Loucy (cell line): ENCODE results near the gene SIK2.
A peak's percentile ranks its signal among the peaks of the same experiment; 100 is the strongest.

ENCODE experiments used
- H2AFZ ChIP-seq: fragments of 200-600 bp; sonication (generic); 2 replicates; pipeline ENCODE4 v1.6.0; 2016; ENCODE audit warnings: antibody characterized with exemption, mild to moderate bottlenecking, low read length, moderate library complexity
- H3F3A ChIP-seq: fragments of 200-600 bp; 2 replicates; pipeline ENCODE4 v1.6.0; 2016; ENCODE audit warnings: antibody characterized with exemption, low read depth, mild to moderate bottlenecking
- H3K27me3 ChIP-seq: fragments of 200-600 bp; sonication (generic); 2 replicates; pipeline ENCODE4 v1.6.1; 2014; ENCODE audit warnings: low read length, mild to moderate bottlenecking; ENCODE audit not compliant: insufficient read depth, poor library complexity, severe bottlenecking
- H3K36me3 ChIP-seq: fragments of 200-600 bp; sonication (generic); 2 replicates; pipeline ENCODE4 v1.6.1; 2016; ENCODE audit warnings: low read length; ENCODE audit not compliant: insufficient read depth
- H3K4me1 ChIP-seq: fragments of 200-600 bp; sonication (generic); 2 replicates; pipeline ENCODE4 v1.5.1; 2014; ENCODE audit warnings: low read length, mild to moderate bottlenecking; ENCODE audit not compliant: insufficient read depth, poor library complexity, severe bottlenecking
- H3K4me2 ChIP-seq: fragments of 200-600 bp; sonication (generic); 2 replicates; pipeline ENCODE4 v1.6.0; 2014; ENCODE audit warnings: antibody characterized with exemption, low read length, low read depth, mild to moderate bottlenecking; ENCODE audit not compliant: poor library complexity, severe bottlenecking
- H3K4me3 ChIP-seq: fragments of 200-600 bp; sonication (generic); 2 replicates; pipeline ENCODE4 v1.5.1; 2014; ENCODE audit warnings: low read length, mild to moderate bottlenecking, mixed read lengths; ENCODE audit not compliant: poor library complexity, severe bottlenecking
- H3K79me2 ChIP-seq: fragments of 200-600 bp; sonication (generic); 2 replicates; pipeline ENCODE4 v1.6.1; 2014; ENCODE audit warnings: low read length; ENCODE audit not compliant: insufficient read depth
- H3K9ac ChIP-seq: fragments of 200-600 bp; sonication (generic); 2 replicates; pipeline ENCODE4 v1.6.0; 2014; ENCODE audit warnings: mild to moderate bottlenecking, low read depth, low read length, moderate library complexity; ENCODE audit not compliant: poor library complexity, severe bottlenecking
- H3K9me2 ChIP-seq: fragments of 200-600 bp; sonication (generic); replicated peaks from 2 replicates; pipeline ENCODE4 v1.6.1; 2016; ENCODE audit warnings: low read depth, low read length, mixed read lengths
- H3K9me3 ChIP-seq: fragments of 200-600 bp; sonication (generic); 2 replicates; pipeline ENCODE4 v1.6.1; 2014; ENCODE audit warnings: mild to moderate bottlenecking, antibody characterized with exemption, low read length, low read depth; ENCODE audit not compliant: insufficient read depth
- H4K20me1 ChIP-seq: fragments of 200-600 bp; sonication (generic); 2 replicates; pipeline ENCODE4 v1.6.0; 2014; ENCODE audit warnings: antibody characterized with exemption, low read length, mild to moderate bottlenecking; ENCODE audit not compliant: insufficient read depth, poor library complexity, severe bottlenecking
- EZH2phosphoT487 ChIP-seq: fragments of 200-600 bp; IDR thresholded peaks from 2 replicates; pipeline ENCODE4 v1.6.1; 2018; ENCODE audit warnings: antibody characterized with exemption, mild to moderate bottlenecking, moderate library complexity, borderline replicate concordance
- TF ChIP-seq, protein P1 (sequence below): fragments of 200-600 bp; sonication (generic); conservative IDR thresholded peaks from 2 replicates; pipeline ENCODE4 v1.5.1; 2014; ENCODE audit warnings: mild to moderate bottlenecking, antibody characterized with exemption, low read length

The SIK2 gene

DNA sequence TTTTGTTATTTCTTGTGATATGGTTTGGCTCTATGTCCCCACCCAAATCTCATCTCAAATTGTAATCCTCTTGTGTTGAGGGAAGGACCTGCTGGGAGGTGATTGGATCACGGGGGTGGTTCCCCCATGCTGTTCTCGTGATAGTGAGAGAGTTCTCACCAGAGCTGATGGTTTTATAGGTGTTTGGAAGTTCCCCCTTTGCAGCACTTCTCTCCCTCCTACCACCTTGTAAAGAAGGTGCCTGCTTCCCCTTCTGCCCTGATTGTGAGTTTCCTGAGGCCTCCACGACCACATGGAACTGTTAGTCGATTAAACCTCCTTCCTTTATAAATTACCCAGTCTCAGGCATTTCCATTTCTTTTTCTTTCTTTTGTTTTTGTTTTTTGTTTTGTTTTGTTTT lies 24.4 kb upstream of the SIK2 start:
- H3K4me1 ChIP-seq = peaks cover 53% of the 10 kb centered on the region
- no peak overlapping the region for H3K4me3 ChIP-seq
- no peak overlapping the region for H3K9ac ChIP-seq
- H3F3A ChIP-seq = no peaks in the 10 kb centered on the region
- no peak overlapping the region for H2AFZ ChIP-seq
- H4K20me1 ChIP-seq = no peaks in the 10 kb centered on the region
- H3K27me3 ChIP-seq = no peaks in the 10 kb centered on the region
- no peak overlapping the region for H3K4me2 ChIP-seq
- H3K79me2 ChIP-seq = no peaks in the 10 kb centered on the region
- H3K36me3 ChIP-seq = no peaks in the 10 kb centered on the region
- TF ChIP-seq, protein P1, sequence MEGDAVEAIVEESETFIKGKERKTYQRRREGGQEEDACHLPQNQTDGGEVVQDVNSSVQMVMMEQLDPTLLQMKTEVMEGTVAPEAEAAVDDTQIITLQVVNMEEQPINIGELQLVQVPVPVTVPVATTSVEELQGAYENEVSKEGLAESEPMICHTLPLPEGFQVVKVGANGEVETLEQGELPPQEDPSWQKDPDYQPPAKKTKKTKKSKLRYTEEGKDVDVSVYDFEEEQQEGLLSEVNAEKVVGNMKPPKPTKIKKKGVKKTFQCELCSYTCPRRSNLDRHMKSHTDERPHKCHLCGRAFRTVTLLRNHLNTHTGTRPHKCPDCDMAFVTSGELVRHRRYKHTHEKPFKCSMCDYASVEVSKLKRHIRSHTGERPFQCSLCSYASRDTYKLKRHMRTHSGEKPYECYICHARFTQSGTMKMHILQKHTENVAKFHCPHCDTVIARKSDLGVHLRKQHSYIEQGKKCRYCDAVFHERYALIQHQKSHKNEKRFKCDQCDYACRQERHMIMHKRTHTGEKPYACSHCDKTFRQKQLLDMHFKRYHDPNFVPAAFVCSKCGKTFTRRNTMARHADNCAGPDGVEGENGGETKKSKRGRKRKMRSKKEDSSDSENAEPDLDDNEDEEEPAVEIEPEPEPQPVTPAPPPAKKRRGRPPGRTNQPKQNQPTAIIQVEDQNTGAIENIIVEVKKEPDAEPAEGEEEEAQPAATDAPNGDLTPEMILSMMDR = no peak
- TF ChIP-seq EZH2phosphoT487 = no peak
- no peaks in the 10 kb centered on the region for H3K9me3 ChIP-seq
- no peaks in the 10 kb centered on the region for H3K9me2 ChIP-seq

DNA sequence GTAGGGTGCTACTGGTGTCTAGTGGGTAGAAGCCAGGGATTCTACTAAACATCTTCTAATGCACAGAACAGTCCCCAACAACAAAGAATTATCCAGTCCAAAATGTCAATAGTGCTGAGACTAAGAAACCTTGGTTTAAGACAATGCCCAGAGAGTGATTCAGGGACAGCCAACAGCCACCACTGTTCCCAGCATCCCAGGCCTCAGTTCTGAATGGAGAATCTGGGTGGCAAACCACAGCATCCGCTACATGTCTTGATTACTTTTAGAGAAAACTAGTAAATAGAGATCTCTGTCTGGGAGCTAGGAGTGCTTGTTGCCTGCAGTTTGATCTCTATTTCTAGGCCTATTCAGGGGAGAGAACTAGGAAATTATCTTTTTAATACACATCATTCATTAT lies 20.9 kb upstream of the SIK2 start:
- Histone ChIP-seq H4K20me1 (no peaks in the 10 kb centered on the region), H3K27me3 (no peaks in the 10 kb centered on the region), H3K4me1 (peaks cover 43% of the 10 kb centered on the region), H3K36me3 (no peaks in the 10 kb centered on the region), H3K9me3 (no peaks in the 10 kb centered on the region), H2AFZ (peak overlapping the region; percentile 50; the same call in 1 of the 2 replicates), H3K9me2 (no peaks in the 10 kb centered on the region), H3F3A (0 out of 2 replicates have a peak, but pooled peaks cover 2% of the 10 kb centered on the region), H3K4me2 (peak overlapping the region; percentile 35), H3K79me2 (no peaks in the 10 kb centered on the region), H3K9ac (peak overlapping the region; percentile 4), H3K4me3 (no peak overlapping the region)
- no peak for TF ChIP-seq EZH2phosphoT487
- TF ChIP-seq, protein P1 = no peak

DNA sequence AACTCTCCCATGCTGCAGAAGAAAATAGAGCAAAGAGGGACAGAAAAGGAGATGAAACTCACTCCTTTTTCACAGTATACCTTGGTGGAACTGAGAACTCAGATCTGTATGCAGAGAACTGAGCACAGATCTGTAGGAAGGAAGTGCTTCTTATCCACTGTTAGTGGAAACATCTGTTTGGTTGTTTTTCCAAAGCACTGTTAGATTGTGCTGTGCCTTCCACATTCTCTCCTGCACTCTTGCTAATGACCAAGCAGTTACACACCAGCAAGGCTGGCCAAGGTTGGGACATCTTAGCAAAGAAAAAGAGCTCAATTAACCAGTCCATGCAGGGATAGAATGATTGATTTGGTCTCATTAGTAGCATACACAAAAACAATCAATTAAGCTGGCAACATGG lies 20.1 kb upstream of the SIK2 start:
- Histone ChIP-seq H3K9me3 (no peaks in the 10 kb centered on the region), H3K4me1 (peaks cover 43% of the 10 kb centered on the region), H3K79me2 (no peaks in the 10 kb centered on the region), H3F3A (0 out of 2 replicates have a peak, but pooled peaks cover 2% of the 10 kb centered on the region), H3K4me2 (peak overlapping the region; percentile 35), H2AFZ (peak overlapping the region; percentile 58), H3K36me3 (no peaks in the 10 kb centered on the region), H3K9ac (peak overlapping the region; percentile 4), H3K4me3 (no peak overlapping the region), H3K27me3 (no peaks in the 10 kb centered on the region), H4K20me1 (no peaks in the 10 kb centered on the region), H3K9me2 (no peaks in the 10 kb centered on the region)
- TF ChIP-seq EZH2phosphoT487 = no peak
- TF ChIP-seq, protein P1 = no peak
